ENCODE results near the gene C2orf72.
"Not testable (repeated sequence)": the region's sequence is repeated elsewhere in the genome, so short reads cannot be mapped to it uniquely, and the experiment has no call there.

C2orf72 gene

GRCh38 chr2:231037202-231037730 is at the start of gene C2orf72:
Gene C2orf72 (plus strand): TSS chr2:231037523. CDS start chr2:231037566, 43 bp downstream.
- DNase-seq = peak; percentile 27

DNA sequence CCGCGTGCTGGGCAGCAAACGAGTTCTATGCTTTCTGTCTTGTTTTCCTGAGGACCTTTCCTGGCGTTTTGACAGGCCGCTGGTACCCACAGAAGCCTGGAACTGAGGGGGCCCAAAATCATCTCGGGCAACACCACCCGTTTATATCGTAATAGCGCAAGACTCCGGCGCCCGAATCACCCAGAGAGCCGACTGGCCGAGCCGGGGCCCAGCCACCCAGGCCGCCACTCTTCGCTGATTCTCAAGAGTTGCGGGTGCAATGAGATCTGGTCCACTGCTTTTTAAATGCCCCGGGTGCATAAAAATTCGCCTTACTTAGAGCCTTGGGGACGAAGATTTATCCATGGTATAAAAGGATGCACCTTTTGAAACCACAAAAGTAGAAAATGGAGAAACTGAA is 47.6 kb upstream of the C2orf72 start:
- DNase-seq = no peak

DNA sequence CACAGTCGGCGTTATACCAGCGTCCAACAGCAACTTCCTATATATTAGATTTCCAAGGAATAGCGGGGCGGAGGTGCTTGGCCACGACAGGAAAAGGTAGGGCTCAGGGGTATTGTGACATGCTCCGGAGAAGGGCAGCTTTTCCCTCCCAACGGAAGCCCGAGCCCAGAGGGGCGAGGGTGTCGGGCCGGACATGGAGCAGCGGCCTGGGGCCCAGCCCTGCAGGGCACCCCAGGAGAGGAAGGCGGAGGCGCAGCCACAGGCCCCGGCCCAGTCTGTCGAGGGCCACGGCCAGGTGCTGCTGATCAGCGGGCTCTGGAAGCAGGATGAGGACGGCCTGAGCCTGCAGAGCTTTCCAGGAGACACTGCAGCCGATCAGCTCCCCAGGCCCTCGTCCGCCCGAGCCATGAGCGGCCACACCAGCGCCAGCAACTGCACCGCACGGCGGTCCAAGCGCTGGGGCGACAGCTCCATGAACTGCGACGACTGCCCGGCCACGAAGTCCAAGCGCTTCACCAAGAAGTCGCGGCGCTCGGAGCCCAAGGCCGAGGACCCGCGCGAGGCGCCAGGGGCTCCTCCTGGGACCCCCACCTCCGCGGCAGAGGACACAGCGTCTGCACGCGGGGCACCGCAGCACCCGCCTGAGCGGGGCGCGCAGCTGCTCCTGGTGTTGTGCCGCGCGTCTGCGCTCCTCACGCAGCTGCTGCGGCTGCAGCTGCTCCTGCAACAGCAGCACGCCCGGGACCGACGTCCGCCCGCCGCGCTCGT is 47.0 kb upstream of the C2orf72 start:
- no peak for DNase-seq

- DNase-seq = no peak
Observed at GRCh38 chr2:230990899-230991150, 46.5 kb upstream of the C2orf72 start.

DNA sequence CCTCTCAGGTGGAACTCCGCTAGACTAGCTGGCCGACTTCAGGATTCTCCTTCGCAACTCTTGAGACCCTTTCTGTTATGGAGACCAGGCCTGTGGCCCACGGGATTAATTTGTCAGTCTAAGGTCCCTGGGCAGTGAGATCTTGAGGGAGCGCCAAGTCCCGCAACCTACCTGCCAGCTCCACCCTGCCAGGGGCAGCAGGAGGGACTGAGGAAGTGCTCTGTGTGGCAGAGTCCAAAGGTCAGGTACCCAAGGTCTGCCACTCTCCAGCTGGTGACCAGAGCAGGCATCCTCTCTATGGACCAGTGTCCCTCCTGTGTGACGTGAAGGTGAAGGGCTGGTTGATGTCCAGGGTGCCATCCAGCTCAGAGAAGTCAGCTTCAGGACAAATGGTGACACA is 45.7 kb upstream of the C2orf72 start:
- DNase-seq = no peak

DNA sequence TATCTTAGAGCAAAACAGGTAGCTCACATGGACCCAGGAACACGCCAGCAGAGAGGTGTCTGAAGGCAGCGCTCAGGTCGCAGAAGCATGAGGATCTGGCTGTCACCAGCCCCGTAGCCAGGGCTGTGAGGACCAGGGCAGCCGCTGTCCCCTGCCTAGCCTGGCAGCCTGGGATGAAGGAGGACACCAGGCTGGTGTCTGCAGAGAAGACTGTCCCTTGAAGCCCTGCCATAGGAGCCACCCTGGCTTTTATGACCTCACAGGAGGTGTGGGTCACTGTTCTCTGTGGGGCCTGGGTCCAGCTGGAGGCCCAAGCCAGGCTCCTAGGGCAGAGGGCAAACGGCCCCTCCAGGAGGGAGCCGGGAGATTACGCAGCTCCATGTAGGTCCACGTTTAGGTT is 41.5 kb upstream of the C2orf72 start, which contains the start of gene SPATA3:
Gene SPATA3 (plus strand): TSS at position 301 of the 400 bp plus-strand sequence. CDS start 113 bp downstream, outside the sequence.
- DNase-seq = no peak

DNA sequence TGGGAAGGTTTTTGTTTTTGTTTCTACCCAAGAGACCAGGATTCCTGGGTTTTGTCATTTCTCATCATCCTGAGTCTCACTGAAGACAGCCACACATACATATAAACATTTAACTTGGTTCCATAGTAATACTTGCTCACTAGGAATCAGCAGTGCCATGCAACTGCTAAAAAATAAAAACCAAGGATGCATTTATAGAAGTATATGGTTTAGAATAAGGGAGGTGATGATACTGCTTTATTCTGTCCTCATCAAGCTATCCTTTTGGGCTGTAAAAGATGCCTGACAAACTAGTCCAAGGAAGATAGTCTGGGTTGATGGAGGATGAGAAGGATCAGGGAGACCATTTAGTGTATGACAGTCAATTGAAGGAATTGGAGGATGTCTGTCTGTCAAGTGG is 40.7 kb upstream of the C2orf72 start:
- no peak for DNase-seq

GRCh38 chr2:230998882-230999281 is 38.4 kb upstream of the C2orf72 start:
- DNase-seq = no peak

DNA sequence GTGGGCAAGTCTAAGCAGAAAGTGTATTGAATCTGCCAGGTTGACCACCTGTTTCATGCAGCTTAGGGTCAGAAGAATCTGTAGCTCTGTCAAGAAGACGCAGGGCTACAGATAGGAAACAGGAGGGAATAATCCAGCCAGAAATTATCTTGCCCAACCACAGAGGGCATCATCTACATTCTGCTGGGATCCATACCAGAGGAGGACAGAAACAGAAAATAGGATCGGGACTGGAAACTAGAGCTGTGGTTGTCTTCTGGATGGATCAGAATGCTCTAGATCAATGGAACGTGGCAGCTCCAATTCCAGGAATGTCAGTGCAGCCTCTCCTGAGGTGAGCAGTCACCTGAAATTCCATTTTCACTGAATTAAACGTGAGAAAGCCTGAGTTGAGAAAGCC is 37.8 kb upstream of the C2orf72 start:
- no peak for DNase-seq

DNA sequence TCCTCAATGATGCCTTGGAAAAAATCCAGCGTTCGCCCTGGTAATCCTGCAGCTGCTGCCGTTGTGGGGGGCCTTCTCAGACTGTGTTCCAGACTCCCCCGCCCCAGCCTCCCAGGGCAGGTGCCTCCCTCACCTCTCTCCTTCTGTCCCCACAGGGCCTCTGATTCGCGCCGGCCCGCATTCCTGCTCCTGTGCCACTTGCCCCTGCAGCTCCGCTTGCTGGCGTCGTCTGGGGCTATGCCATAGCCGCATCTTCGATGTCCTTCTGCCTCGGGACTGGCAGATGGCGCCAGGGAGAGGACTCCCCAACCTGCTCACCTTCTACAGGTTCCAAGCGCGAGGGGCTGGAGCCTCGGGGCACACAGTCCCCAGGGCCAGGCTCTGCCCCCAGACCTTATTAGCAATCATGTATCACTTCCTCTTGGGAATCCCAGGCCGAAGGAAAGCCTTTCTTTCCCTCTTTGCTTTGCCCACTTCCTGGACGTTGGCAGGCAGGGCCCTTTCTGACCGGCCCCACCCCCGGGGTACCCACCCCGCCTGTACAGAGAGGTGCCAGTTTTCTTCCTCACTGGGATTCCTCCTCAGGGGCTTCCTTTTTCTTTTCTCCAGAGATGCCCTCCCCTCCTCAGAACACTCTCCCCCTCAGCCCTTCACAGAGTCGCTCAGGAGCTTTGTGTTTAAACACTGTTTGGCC is 37.0 kb upstream of the C2orf72 start:
- no peak for DNase-seq

GRCh38 chr2:231001036-231001435 is 36.3 kb upstream of the C2orf72 start:
- no peak for DNase-seq

DNA sequence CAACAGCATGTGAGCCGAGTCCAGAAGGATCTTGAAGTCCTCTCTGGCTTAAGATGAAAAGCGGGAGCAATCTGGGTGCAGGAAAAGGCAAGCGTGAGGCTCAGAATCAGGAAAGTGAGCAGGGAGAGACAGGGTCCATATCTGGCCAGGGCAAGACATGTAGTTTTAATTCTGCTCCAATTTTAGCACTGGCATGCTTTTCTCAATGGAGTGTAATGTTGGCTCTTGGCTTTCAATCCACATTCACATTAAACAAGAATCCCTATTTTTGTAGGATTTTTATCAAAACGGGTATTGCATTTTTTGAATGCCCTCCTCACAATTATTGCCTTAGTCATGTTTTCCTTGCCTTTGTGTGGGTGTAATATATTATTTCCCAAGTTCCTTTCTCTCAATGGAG is 35.4 kb upstream of the C2orf72 start:
- DNase-seq = no peak

GRCh38 chr2:231002641-231003040 is 34.7 kb upstream of the C2orf72 start:
- no peak for DNase-seq

DNA sequence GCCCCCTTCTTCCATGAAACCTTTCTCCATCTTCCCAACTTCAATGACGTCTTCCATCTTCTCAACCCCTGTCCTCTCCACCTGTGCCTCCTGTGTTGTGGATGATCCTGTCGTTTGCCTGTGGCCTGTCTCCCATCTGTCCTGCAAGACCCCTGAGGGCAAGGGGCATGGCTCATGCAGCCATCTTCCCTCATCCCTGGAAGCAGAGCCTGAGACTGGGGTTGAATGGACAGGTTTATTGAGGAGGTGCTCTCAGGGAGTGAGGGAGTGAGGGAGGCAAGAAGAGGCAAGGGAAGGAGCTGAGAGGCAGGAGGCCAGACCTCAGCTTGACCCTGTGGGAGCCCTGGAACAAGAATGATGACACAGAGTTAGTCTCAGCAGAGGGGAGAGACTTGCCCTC is 34.1 kb upstream of the C2orf72 start:
- DNase-seq = no peak

GRCh38 chr2:231004930-231005329 is 32.4 kb upstream of the C2orf72 start:
- not testable (repeated sequence) for DNase-seq

DNA sequence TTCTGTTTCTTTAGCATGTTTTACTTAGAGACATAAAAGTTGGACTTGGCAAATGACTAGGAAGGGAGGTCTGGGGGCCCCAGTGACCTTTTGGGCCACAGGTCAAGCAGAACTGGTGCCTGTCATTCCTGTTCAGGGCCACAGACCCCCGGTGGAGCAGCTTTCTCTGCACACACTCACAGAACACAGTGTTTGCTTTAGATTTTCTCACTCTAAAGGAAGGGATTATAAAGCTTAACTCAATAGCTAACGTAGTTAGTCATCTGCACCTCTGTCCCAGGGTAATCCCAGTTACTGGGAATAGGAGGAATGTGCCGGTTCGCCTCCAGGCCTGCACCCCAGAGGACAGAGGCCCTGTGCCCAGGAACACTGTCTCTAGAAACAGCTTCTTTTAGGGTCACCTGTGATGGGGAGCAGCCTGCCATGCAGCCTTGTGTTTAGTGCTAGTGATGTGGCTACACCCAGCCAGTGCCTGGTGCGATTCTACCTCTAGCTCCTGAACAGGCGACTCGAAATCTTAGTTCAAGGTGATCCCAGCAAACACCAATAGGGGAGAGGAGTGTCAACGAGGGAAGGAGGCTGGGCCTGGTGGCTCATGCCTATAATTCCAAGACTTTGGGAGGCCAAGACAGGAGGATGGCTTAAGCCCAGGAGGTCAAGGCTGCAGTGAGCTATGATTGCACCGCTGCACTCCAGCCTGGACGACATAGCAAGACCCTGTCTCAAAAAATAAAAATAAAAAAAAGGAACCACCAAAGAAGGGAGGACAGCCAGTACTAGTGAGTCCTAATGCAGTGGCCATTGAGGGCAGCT is 29.8 kb upstream of the C2orf72 start:
- no peak for DNase-seq

- DNase-seq = no peak
Observed at GRCh38 chr2:231008131-231008530, 29.2 kb upstream of the C2orf72 start.

GRCh38 chr2:231009236-231009919 is 27.9 kb upstream of the C2orf72 start:
- no peak for DNase-seq

DNA sequence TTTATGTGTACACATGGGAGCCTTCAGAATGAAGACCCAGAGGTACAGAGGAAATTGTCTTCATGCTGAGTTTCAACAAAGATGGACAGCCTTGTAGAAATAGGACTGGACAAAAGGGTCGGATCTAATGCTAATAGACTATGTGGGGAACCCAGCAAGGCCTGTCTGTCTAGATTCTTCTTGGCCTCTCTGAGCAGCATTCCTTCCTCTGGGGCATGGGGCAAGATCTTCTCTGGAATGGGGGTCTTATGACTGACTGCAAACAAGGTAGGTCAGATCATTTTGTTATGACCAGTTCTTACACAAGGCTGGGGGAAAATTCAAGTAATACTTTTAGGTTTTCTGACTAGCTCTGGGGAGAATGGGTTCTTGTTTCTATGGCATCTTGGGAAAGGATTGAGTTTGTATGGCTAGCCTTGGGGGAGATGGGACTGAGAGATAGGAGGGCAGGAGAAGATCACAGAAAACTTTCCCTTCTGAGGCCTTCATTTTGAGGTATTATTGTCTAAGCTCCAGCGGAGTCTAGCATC is 27.1 kb upstream of the C2orf72 start:
- DNase-seq = no peak

GRCh38 chr2:231011526-231011925 is 25.8 kb upstream of the C2orf72 start:
- no peak for DNase-seq

DNA sequence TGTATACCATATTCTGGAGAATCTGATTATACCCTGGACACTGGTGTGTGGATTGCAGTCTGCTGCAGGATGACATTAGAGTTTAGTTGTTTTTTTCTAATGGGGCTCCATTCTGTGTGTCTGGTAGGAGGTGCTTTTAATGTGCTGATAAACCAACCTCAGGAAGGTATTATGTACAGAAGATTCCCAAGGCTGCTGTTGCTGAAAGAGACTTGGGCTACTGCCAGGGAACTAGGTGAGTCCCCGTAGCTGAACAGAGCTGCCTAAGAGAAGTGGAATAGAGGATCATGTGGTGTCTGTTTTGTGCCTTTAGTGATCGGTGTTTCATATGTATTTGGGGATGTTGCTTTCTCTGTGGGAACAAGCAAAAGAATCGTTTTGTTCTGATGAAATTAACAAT is 24.9 kb upstream of the C2orf72 start:
- no peak for DNase-seq

GRCh38 chr2:231013820-231014219 is 23.5 kb upstream of the C2orf72 start:
- DNase-seq = no peak

DNA sequence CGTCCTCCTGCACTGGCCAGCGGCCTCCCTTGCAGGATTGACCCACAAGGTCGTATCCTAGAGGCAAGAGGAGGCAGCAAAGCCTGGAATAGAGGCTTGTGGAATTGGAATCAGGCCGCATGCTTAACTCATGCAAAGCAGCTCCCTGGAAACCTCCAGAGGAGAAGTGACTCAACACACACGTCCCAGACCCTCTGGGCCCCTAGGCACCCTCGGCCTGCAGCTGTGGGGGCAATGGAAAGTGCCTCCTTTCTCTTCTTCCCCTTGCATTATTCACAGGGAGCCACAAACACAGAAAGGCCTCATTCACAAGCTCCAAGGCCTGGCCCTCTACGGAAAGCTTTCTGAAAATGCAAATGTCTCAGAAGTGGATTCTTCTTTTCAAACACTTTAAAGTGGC is 21.8 kb upstream of the C2orf72 start:
- no peak for DNase-seq

Data from retina (tissue), 1 donor.